GM18858 (cell line): ENCODE measurements around the gene FRMD4B.

Experiments used
- ATAC-seq: cut with Tn5 transposase; IDR thresholded peaks from one replicate; pipeline ENCODE4 v1.9.1; 2021; ENCODE audit not compliant: unreplicated experiment

FRMD4B gene

GRCh38 chr3:69406163-69406562 is 20.3 kb upstream of the FRMD4B start:
- no peak for ATAC-seq

- no peak for ATAC-seq
Observed at GRCh38 chr3:69405067-69405466, 19.2 kb upstream of the FRMD4B start.

GRCh38 chr3:69403454-69403853 is 17.6 kb upstream of the FRMD4B start:
- ATAC-seq = no peak

- ATAC-seq = no peak
Observed at GRCh38 chr3:69400683-69401082, 14.8 kb upstream of the FRMD4B start.

GRCh38 chr3:69392850-69393249 is 7.0 kb upstream of the FRMD4B start:
- ATAC-seq = no peak

GRCh38 chr3:69392415-69392814 is 6.5 kb upstream of the FRMD4B start:
- ATAC-seq = no peak

- ATAC-seq = no peak
Observed at GRCh38 chr3:69391554-69391953, 5.7 kb upstream of the FRMD4B start.

GRCh38 chr3:69390771-69391170 is 4.9 kb upstream of the FRMD4B start:
- ATAC-seq = no peak

- ATAC-seq = no peak
Observed at GRCh38 chr3:69389520-69390248, 3.8 kb upstream of the FRMD4B start.

- ATAC-seq = no peak
Observed at GRCh38 chr3:69388241-69388640, 2.4 kb upstream of the FRMD4B start.

GRCh38 chr3:69386556-69387385 is 883 bp upstream of the FRMD4B start:
- no peak for ATAC-seq

GRCh38 chr3:69385123-69385722 is 665 bp downstream of the FRMD4B start:
- no peak for ATAC-seq

- no peak for ATAC-seq
Observed at GRCh38 chr3:69384326-69384725, 1.6 kb downstream of the FRMD4B start.

- no peak for ATAC-seq
Observed at GRCh38 chr3:69379661-69380060, 6.2 kb downstream of the FRMD4B start.

- ATAC-seq = no peak
Observed at GRCh38 chr3:69378112-69378802, 7.6 kb downstream of the FRMD4B start.

GRCh38 chr3:69377262-69377661 is 8.6 kb downstream of the FRMD4B start:
- ATAC-seq = no peak

- ATAC-seq = no peak
Observed at GRCh38 chr3:69376731-69377130, 9.2 kb downstream of the FRMD4B start.

GRCh38 chr3:69371816-69372215 is 14.1 kb downstream of the FRMD4B start:
- ATAC-seq = no peak

GRCh38 chr3:69370901-69371301 is 15.0 kb downstream of the FRMD4B start:
- no peak for ATAC-seq

- no peak for ATAC-seq
Observed at GRCh38 chr3:69370156-69370883, 15.6 kb downstream of the FRMD4B start.
